Neural progenitor cell (in vitro differentiated cells): ENCODE data around the gene MTHFD2L.

Experiments used
- CTCF ChIP-seq: fragments of 200-600 bp; sonication (generic); IDR thresholded peaks from 2 replicates; pipeline ENCODE4 v1.5.1; 2017; ENCODE audit warnings: antibody characterized with exemption, mild to moderate bottlenecking
- EZH2 ChIP-seq: fragments of 200-600 bp; sonication (generic); IDR thresholded peaks from 2 replicates; pipeline ENCODE4 v1.6.1; 2017; ENCODE audit warnings: antibody characterized with exemption, mild to moderate bottlenecking, moderate library complexity
- EZH2phosphoT487 ChIP-seq: fragments of 200-600 bp; sonication (generic); IDR thresholded peaks from 2 replicates; pipeline ENCODE4 v1.6.1; 2017; ENCODE audit warnings: antibody characterized with exemption

DNA sequence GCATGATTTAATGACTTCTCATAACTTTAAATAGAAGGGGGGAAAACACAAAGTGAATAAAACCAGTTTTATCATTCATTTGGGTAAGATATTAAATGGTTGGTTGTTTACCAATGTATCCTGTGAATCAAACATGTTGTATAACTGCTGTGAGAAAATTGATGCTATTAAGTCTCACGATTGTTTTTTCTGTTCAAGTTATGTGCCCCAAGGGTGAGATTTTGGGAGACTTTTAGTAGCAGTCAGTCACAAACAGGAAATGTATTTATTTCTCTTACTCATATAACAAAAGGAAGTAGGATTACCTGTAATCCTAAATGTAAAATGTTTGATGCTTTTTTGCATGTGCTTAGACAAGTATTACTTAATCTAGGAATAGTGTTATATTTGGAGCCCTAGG, 39.2 kb downstream of the MTHFD2L start:
- TF ChIP-seq CTCF (no peak), EZH2phosphoT487 (no peak), EZH2 (no peak)
